ENCODE results near the gene NIBAN1. TPM values are rescaled to one million over a fixed set of nuclear protein-coding genes. Genes with fewer than 3 reads are reported as not detected.
"Not testable (repeated sequence)": the region's sequence is repeated elsewhere in the genome, so short reads cannot be mapped to it uniquely, and the experiment has no call there.

NIBAN1 gene
- total and polyA plus RNA-seq, 2 experiments from 2014 or later: 0.05 to 0.66 TPM

DNA sequence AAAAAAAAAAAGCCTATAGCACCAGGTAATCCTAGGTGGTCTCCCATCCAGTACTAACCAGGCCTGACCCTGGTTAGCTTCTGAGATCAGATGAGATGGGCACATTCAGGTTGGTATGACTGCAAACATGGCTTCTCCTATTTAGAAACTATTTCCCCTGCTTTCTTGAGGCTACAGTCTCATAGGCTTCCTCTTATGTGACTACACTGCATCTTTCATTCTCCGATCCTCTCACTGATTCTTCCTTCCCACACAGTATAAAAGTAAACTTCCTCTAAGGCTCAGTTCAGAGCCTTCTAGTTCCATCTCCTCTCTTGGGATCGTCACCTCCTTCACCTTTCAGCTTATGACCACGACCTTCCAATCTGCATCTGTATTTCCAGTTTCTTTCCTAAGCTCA, 40.6 kb upstream of the NIBAN1 start:
- no peak overlapping the region for H3K27ac ChIP-seq
- DNase-seq (ENCODE audit: low read depth in 1 of 2, low spot score in 1 of 2): no peak
- no peaks in the 10 kb centered on the region for H3K9me3 ChIP-seq (ENCODE audit: low read depth)
- peaks cover 88% of the 10 kb centered on the region for H3K27me3 ChIP-seq
- no peak overlapping the region for H3K4me3 ChIP-seq
- H3K4me1 ChIP-seq (ENCODE audit: low read depth): no peaks in the 10 kb centered on the region
- H3K36me3 ChIP-seq: no peaks in the 10 kb centered on the region
- no peak for TF ChIP-seq CTCF (IDR thresholded peaks at IDR 0.05; ENCODE audit: low read depth, low read length)

DNA sequence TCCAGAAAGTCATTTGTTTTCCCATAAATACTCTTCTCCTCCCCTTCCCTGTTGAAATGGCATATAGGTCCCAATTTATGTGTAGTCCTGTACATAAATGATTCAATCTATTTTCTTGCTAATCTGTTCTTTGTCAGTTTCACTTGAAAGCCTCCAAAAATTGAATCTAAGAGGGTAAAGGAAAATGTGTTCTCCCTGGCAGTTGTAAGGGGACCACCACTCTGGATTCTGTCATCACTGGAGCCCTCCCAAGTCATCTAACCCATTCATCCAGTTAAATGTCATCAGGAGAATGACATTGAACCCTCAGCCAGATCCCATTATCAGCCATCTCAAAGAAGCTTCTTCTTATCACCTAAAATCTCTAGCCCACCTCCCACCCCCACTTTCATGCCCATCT, 36.1 kb upstream of the NIBAN1 start:
- no peak overlapping the region for H3K4me3 ChIP-seq
- no peak for DNase-seq (ENCODE audit: low read depth in 1 of 2, low spot score in 1 of 2)
- no peak overlapping the region for H3K27ac ChIP-seq
- no peaks in the 10 kb centered on the region for H3K4me1 ChIP-seq (ENCODE audit: low read depth)
- no peaks in the 10 kb centered on the region for H3K36me3 ChIP-seq
- peaks cover 73% of the 10 kb centered on the region for H3K27me3 ChIP-seq
- no peak for TF ChIP-seq CTCF (IDR thresholded peaks at IDR 0.05; ENCODE audit: low read depth, low read length)
- no peaks in the 10 kb centered on the region for H3K9me3 ChIP-seq (ENCODE audit: low read depth)

DNA sequence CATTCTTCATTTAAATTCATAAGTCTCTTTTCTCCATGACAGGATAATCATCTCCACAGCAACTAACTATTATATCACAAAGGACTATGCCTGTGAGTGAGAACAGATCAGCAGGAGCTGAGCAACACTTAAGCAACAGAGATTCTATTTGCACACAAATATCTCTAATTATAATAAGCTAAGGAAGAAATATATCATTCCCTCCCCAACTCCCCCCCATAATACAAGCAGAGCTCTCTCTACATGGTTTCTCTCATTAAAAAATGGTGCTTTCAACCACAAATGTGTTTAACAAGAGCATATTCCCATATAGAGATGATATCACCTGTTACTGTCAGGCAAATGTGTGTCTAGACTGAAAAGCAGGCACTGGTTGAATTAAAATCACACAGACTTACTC, 34.5 kb upstream of the NIBAN1 start:
- no peaks in the 10 kb centered on the region for H3K4me1 ChIP-seq (ENCODE audit: low read depth)
- H3K36me3 ChIP-seq: no peaks in the 10 kb centered on the region
- no peak for DNase-seq (ENCODE audit: low read depth in 1 of 2, low spot score in 1 of 2)
- TF ChIP-seq CTCF (IDR thresholded peaks at IDR 0.05; ENCODE audit: low read depth, low read length): no peak
- no peaks in the 10 kb centered on the region for H3K9me3 ChIP-seq (ENCODE audit: low read depth)
- H3K27me3 ChIP-seq: peaks cover 59% of the 10 kb centered on the region
- H3K27ac ChIP-seq: no peak overlapping the region
- no peak overlapping the region for H3K4me3 ChIP-seq

DNA sequence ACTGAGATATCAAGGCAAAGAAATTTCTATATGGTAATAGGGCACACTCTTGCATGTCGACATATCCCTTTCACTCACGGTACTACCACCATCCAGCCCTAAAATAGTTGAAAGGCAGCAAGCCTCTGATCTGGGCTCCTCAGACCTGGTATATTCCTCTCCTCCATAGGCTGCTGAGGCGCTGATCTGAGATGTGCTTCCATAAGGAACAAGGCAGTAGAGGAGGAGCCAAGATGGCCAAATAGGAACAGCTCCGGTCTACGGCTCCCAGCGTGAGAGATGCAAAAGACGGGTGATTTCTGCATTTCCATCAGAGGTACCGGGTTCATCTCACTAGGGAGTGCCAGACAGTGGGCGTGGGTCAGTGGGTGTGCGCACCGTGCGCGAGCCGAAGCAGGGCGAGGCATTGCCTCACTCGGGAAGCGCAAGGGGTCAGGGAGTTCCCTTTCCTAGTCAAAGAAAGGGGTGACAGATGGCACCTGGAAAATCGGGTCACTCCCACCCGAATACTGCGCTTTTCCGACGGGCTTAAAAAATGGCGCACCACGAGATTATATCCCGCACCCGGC, 27.1 kb upstream of the NIBAN1 start:
- H3K36me3 ChIP-seq; H3K4me1 ChIP-seq (ENCODE audit: low read depth); H3K27ac ChIP-seq; H3K4me3 ChIP-seq; H3K9me3 ChIP-seq (ENCODE audit: low read depth); DNase-seq (ENCODE audit: low read depth in 1 of 2, low spot score in 1 of 2); H3K27me3 ChIP-seq: not testable (repeated sequence)

GRCh38 chr1:184999974-185000373, 25.7 kb upstream of the NIBAN1 start:
- DNase-seq (ENCODE audit: low read depth in 1 of 2, low spot score in 1 of 2): not testable (repeated sequence)

DNA sequence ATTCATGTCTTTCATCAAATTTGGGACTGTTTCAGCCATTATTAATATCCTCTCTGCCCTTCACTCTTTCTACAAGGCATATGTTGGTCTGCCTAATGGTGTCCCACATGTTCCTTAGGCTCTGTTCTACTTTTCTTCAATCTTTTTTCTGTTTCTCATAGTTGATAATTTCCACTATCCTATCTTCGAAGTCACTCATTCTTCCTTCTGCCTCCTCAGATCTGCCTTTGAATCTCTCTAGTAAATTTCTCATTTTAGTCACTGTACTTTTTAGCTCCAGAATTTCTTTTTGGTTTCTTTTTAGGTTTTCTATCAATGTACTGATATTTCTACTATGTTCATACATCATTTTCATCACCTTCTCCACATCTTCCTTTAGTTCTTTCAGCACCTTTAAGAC, 20.0 kb upstream of the NIBAN1 start:
- Histone ChIP-seq H3K27me3 (peaks cover 33% of the 10 kb centered on the region), H3K4me3 (no peak overlapping the region), H3K36me3 (no peaks in the 10 kb centered on the region), H3K4me1 (ENCODE audit: low read depth) (no peaks in the 10 kb centered on the region), H3K27ac (no peak overlapping the region), H3K9me3 (ENCODE audit: low read depth) (no peaks in the 10 kb centered on the region)
- no peak for DNase-seq (ENCODE audit: low read depth in 1 of 2, low spot score in 1 of 2)
- TF ChIP-seq CTCF (IDR thresholded peaks at IDR 0.05; ENCODE audit: low read depth, low read length): no peak

More at GRCh38 chr1:184999974-185000373, 25.7 kb upstream of the NIBAN1 start:
- not testable (repeated sequence) for H3K4me3 ChIP-seq; H3K36me3 ChIP-seq; H3K27me3 ChIP-seq; H3K27ac ChIP-seq; H3K4me1 ChIP-seq (ENCODE audit: low read depth); H3K9me3 ChIP-seq (ENCODE audit: low read depth)

DNA sequence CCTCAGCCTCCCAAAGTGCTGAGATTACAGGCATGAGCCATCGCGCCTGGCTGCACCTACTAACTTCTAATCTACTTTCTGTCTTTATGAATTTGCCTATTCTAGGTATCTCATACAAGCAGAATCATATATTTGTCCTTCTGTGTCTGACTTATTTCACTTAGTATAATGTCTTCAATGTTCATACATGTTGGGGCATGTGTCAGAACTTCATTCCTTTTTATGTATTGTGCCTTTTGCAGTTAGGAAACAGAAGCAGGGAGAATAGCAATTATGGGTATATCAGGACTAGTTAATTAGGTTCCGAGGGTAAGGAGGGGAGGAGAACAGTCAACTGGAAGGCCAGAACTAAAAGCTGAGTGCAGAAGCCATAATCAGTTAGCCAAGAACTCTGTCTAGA, 18.0 kb upstream of the NIBAN1 start:
- no peaks in the 10 kb centered on the region for H3K36me3 ChIP-seq
- no peak for TF ChIP-seq CTCF (IDR thresholded peaks at IDR 0.05; ENCODE audit: low read depth, low read length)
- no peak overlapping the region for H3K27ac ChIP-seq
- peaks cover 44% of the 10 kb centered on the region for H3K27me3 ChIP-seq
- DNase-seq (ENCODE audit: low read depth in 1 of 2, low spot score in 1 of 2): no peak
- no peaks in the 10 kb centered on the region for H3K4me1 ChIP-seq (ENCODE audit: low read depth)
- no peak overlapping the region for H3K4me3 ChIP-seq
- no peaks in the 10 kb centered on the region for H3K9me3 ChIP-seq (ENCODE audit: low read depth)

Measured in cardiac muscle cell (in vitro differentiated cells and primary cell).